Measurements from ENCODE around the gene SFRP2.

SFRP2 gene

DNA sequence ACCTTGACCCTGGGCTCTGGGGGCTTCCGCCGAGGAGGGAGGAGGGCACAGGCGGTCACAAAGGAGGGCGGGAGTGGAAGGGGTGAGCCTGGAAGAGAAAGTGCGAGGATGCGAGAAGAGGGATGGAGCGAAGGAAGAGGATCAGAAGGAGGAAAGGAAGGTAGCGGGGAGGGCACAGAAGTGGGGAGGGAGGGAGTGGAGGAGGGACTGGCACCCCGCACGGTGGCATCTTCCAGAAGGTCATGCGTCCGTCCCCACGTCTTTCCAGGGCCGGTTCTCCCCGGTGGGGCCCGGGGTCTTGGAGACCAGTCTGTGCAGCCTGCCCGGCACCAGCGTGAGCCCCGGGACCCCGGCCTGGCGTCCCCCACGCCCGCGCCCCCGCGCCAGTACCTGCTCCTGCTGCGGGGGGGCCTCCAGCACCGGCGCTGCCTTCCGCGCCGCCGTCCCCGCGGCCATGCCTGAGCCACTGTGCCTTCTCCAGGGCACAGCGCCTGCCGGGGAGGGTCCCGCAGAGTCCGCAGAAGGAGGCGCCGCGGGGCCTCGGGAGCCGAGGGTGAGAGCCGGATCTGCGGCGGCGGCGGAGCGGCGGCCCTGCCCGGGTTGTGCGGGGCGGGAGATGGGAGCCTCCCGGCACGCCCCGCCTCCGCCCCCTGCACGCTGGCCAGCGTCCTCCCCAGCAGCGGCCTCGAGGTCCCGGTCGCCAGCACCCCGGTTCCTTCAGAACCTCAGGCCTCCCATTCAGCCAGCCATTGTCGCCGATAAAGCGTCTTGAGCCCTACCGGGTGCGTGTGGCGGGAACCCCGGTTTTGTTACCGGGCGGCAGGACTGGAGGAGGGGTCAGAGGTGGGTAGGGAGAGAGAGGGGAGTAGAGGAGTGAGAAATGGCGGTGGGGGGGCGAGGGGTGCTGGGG, 29.2 kb downstream of the SFRP2 start, which contains the start of gene RNF175:
Gene RNF175 (minus strand): TSS at position 618 of the 910 bp plus-strand sequence. CDS start 162 bp downstream, at position 456.
- Histone ChIP-seq H3K36me3 (ENCODE audit: control insufficient read depth, insufficient read depth, low read length) (no peaks in the 10 kb centered on the region), H3K27me3 (ENCODE audit: control insufficient read depth, insufficient read depth, low read length) (peaks cover 9% of the 10 kb centered on the region), H3K9ac (ENCODE audit: low read length) (no peak within 1 kb of the TSS), H3K4me3 (ENCODE audit: low read length) (peak within 1 kb of the TSS; percentile 51), H3K27ac (ENCODE audit: low read depth, low read length) (no peak within 1 kb of the TSS), H3K4me1 (ENCODE audit: control insufficient read depth, insufficient read depth, low read length) (no peaks in the 10 kb centered on the region)

GRCh38 chr4:153758688-153759406, 30.0 kb downstream of the SFRP2 start:
- no peak overlapping the region for H3K9ac ChIP-seq (ENCODE audit: low read length)
- peaks cover 9% of the 10 kb centered on the region for H3K27me3 ChIP-seq (ENCODE audit: control insufficient read depth, insufficient read depth, low read length)
- no peaks in the 10 kb centered on the region for H3K4me1 ChIP-seq (ENCODE audit: control insufficient read depth, insufficient read depth, low read length)
- H3K4me3 ChIP-seq (ENCODE audit: low read length) = peak overlapping the region; percentile 51
- H3K36me3 ChIP-seq (ENCODE audit: control insufficient read depth, insufficient read depth, low read length) = no peaks in the 10 kb centered on the region
- no peak overlapping the region for H3K27ac ChIP-seq (ENCODE audit: low read depth, low read length)

DNA sequence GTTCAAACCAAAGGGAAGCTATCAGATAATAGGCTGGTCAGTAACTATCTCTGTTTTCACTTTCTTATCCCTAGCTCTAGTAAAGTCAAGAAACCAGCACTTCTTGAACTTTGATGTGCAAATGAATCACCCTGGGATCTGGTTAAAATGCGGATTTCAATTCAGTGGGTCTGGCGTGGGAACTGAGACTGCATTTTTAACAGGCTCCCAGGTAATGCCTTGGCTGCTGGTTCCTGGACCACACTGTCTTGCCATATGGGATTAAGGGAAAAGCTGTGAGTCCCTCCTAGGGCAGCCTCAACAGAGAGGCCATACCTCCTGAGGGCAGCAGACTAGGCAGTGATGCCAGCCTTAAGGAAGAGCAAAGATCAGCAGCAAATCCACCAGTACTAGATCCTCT, 30.7 kb downstream of the SFRP2 start:
- H3K4me3 ChIP-seq (ENCODE audit: low read length) = no peak overlapping the region
- H3K4me1 ChIP-seq (ENCODE audit: control insufficient read depth, insufficient read depth, low read length) = no peaks in the 10 kb centered on the region
- no peak overlapping the region for H3K27ac ChIP-seq (ENCODE audit: low read depth, low read length)
- H3K9ac ChIP-seq (ENCODE audit: low read length) = no peak overlapping the region
- H3K36me3 ChIP-seq (ENCODE audit: control insufficient read depth, insufficient read depth, low read length) = no peaks in the 10 kb centered on the region
- peaks cover 9% of the 10 kb centered on the region for H3K27me3 ChIP-seq (ENCODE audit: control insufficient read depth, insufficient read depth, low read length)

DNA sequence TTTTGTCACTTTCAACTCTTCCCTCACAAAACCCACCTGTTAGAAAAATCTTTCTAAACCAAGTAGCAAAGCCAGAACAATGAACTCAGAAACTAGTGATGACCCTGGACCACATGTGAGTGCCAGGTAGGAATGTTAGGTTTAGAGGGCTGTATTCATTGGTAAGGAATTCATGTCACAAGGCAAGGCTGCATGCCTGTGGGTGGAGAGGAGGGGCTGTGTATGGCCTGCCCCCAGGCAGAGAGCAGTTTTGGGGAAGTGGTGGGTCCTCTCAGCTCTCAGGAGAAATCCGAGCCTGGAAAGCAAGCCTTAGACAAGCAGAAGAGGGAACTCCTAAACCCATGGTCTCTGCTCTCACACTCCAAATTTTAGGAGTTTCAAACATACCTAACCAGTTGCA, 31.5 kb downstream of the SFRP2 start:
- Histone ChIP-seq H3K27me3 (ENCODE audit: control insufficient read depth, insufficient read depth, low read length) (peaks cover 9% of the 10 kb centered on the region), H3K4me1 (ENCODE audit: control insufficient read depth, insufficient read depth, low read length) (no peaks in the 10 kb centered on the region), H3K9ac (ENCODE audit: low read length) (no peak overlapping the region), H3K36me3 (ENCODE audit: control insufficient read depth, insufficient read depth, low read length) (no peaks in the 10 kb centered on the region), H3K4me3 (ENCODE audit: low read length) (no peak overlapping the region), H3K27ac (ENCODE audit: low read depth, low read length) (no peak overlapping the region)

GRCh38 chr4:153755186-153755585, 33.7 kb downstream of the SFRP2 start:
- Histone ChIP-seq H3K36me3 (ENCODE audit: control insufficient read depth, insufficient read depth, low read length) (no peaks in the 10 kb centered on the region), H3K4me3 (ENCODE audit: low read length) (no peak overlapping the region), H3K27me3 (ENCODE audit: control insufficient read depth, insufficient read depth, low read length) (peaks cover 9% of the 10 kb centered on the region), H3K9ac (ENCODE audit: low read length) (no peak overlapping the region), H3K27ac (ENCODE audit: low read depth, low read length) (no peak overlapping the region), H3K4me1 (ENCODE audit: control insufficient read depth, insufficient read depth, low read length) (no peaks in the 10 kb centered on the region)

DNA sequence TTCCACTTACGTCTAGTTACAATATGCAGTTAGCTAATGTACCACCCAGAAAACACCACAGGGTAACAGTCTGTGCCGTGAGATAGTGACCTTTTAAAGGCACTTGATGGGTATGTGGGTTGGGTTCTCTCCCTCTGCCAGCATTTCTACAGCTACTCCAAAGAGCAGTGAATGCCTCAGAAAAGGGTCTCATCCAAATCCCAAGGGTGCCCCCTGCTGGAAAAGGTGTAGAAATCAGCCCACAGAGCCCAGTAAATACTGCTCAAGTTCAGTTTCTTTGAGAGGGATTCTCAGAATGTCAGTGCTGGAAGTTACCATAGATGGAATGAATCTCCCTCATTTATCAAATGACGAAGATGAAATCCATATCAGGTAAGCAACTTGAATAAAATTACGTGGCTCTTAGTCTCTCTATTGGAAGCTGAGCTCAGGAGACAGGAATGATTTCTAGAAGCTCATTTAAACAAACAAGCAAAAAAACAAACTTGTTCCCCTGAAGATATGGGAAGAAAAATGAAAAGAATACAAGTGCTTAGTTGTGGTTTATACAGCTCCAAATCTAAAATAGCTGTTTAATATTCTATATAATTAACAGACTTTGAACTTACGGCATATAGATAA, 38.6 kb downstream of the SFRP2 start:
- no peaks in the 10 kb centered on the region for H3K4me1 ChIP-seq (ENCODE audit: control insufficient read depth, insufficient read depth, low read length)
- H3K9ac ChIP-seq (ENCODE audit: low read length) = no peak overlapping the region
- H3K4me3 ChIP-seq (ENCODE audit: low read length) = no peak overlapping the region
- no peaks in the 10 kb centered on the region for H3K36me3 ChIP-seq (ENCODE audit: control insufficient read depth, insufficient read depth, low read length)
- H3K27ac ChIP-seq (ENCODE audit: low read depth, low read length) = no peak overlapping the region
- H3K27me3 ChIP-seq (ENCODE audit: control insufficient read depth, insufficient read depth, low read length) = no peaks in the 10 kb centered on the region

DNA sequence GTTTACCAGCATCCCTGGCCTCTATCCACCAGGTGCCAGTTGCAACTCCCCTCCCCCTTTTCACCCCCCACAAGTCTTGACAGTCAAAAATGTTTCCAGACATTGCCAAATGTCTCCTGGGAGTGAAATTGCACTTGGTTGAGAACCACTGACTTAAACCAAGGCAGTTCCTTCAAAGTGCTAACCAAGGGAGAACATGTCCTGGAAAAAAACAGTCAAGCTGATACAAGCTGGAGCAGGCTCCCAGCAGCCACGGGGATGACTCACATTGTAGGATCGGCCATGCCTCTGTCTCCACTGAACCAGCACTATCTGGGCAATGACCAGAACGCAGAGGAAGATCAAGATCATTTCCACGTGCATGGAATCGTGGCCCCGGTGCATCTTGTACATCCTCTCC, 40.5 kb downstream of the SFRP2 start:
- no peaks in the 10 kb centered on the region for H3K36me3 ChIP-seq (ENCODE audit: control insufficient read depth, insufficient read depth, low read length)
- H3K4me3 ChIP-seq (ENCODE audit: low read length) = no peak overlapping the region
- no peaks in the 10 kb centered on the region for H3K4me1 ChIP-seq (ENCODE audit: control insufficient read depth, insufficient read depth, low read length)
- H3K27me3 ChIP-seq (ENCODE audit: control insufficient read depth, insufficient read depth, low read length) = no peaks in the 10 kb centered on the region
- no peak overlapping the region for H3K27ac ChIP-seq (ENCODE audit: low read depth, low read length)
- H3K9ac ChIP-seq (ENCODE audit: low read length) = no peak overlapping the region

- no peak overlapping the region for H3K4me3 ChIP-seq (ENCODE audit: low read length)
- H3K27ac ChIP-seq (ENCODE audit: low read depth, low read length) = no peak overlapping the region
- no peaks in the 10 kb centered on the region for H3K4me1 ChIP-seq (ENCODE audit: control insufficient read depth, insufficient read depth, low read length)
- no peak overlapping the region for H3K9ac ChIP-seq (ENCODE audit: low read length)
- no peaks in the 10 kb centered on the region for H3K36me3 ChIP-seq (ENCODE audit: control insufficient read depth, insufficient read depth, low read length)
- H3K27me3 ChIP-seq (ENCODE audit: control insufficient read depth, insufficient read depth, low read length) = no peaks in the 10 kb centered on the region
These were observed 41.4 kb downstream of the SFRP2 start for GRCh38 chr4:153747406-153747955.

GRCh38 chr4:153745651-153746050, 43.2 kb downstream of the SFRP2 start:
- Histone ChIP-seq H3K9ac (ENCODE audit: low read length) (no peak overlapping the region), H3K27ac (ENCODE audit: low read depth, low read length) (no peak overlapping the region), H3K4me3 (ENCODE audit: low read length) (no peak overlapping the region), H3K36me3 (ENCODE audit: control insufficient read depth, insufficient read depth, low read length) (no peaks in the 10 kb centered on the region), H3K27me3 (ENCODE audit: control insufficient read depth, insufficient read depth, low read length) (no peaks in the 10 kb centered on the region), H3K4me1 (ENCODE audit: control insufficient read depth, insufficient read depth, low read length) (no peaks in the 10 kb centered on the region)

GRCh38 chr4:153741541-153741940, 47.3 kb downstream of the SFRP2 start:
- Histone ChIP-seq H3K4me1 (ENCODE audit: control insufficient read depth, insufficient read depth, low read length) (no peaks in the 10 kb centered on the region), H3K27me3 (ENCODE audit: control insufficient read depth, insufficient read depth, low read length) (no peaks in the 10 kb centered on the region), H3K4me3 (ENCODE audit: low read length) (no peak overlapping the region), H3K9ac (ENCODE audit: low read length) (no peak overlapping the region), H3K36me3 (ENCODE audit: control insufficient read depth, insufficient read depth, low read length) (no peaks in the 10 kb centered on the region), H3K27ac (ENCODE audit: low read depth, low read length) (no peak overlapping the region)

GRCh38 chr4:153735906-153736461, 52.9 kb downstream of the SFRP2 start:
- no peak overlapping the region for H3K4me3 ChIP-seq (ENCODE audit: low read length)
- H3K27ac ChIP-seq (ENCODE audit: low read depth, low read length) = no peak overlapping the region
- no peaks in the 10 kb centered on the region for H3K36me3 ChIP-seq (ENCODE audit: control insufficient read depth, insufficient read depth, low read length)
- H3K9ac ChIP-seq (ENCODE audit: low read length) = no peak overlapping the region
- no peaks in the 10 kb centered on the region for H3K27me3 ChIP-seq (ENCODE audit: control insufficient read depth, insufficient read depth, low read length)
- no peaks in the 10 kb centered on the region for H3K4me1 ChIP-seq (ENCODE audit: control insufficient read depth, insufficient read depth, low read length)
